Neutrophil (primary cell): ENCODE results near the gene HNRNPA3.
"Not testable (repeated sequence)": the region's sequence is repeated elsewhere in the genome, so short reads cannot be mapped to it uniquely, and the experiment has no call there.

Experiments
- H3K27ac ChIP-seq: fragments of 200-600 bp; sonication (generic); 2 replicates; pipeline ENCODE4 v1.5.1; 2016; ENCODE audit warnings: mild to moderate bottlenecking, moderate library complexity
- H3K27me3 ChIP-seq: fragments of 200-600 bp; sonication (generic); 2 replicates; pipeline ENCODE4 v1.6.0; 2016; ENCODE audit warnings: mild to moderate bottlenecking
- H3K36me3 ChIP-seq: fragments of 200-600 bp; sonication (generic); 2 replicates; pipeline ENCODE4 v1.5.1; 2017
- H3K4me1 ChIP-seq, 2 experiments: fragments of 200-600 bp in 1 of 2; sonication (generic) in 1 of 2; 1 replicate in 1 of 2; 2 replicates in 1 of 2; pipeline versions ENCODE4 v1.5.1 to v1.6.1; 2013 to 2016; ENCODE audit warnings: low read depth in 1 of 2, low read length in 1 of 2, mild to moderate bottlenecking in 1 of 2, moderate library complexity in 1 of 2; ENCODE audit not compliant: control insufficient read depth in 1 of 2, insufficient read depth in 1 of 2
- H3K4me3 ChIP-seq, 2 experiments: fragments of 200-600 bp in 1 of 2; sonication (generic) in 1 of 2; 1 replicate in 1 of 2; 2 replicates in 1 of 2; pipeline ENCODE4 v1.5.1; 2013 to 2016; ENCODE audit warnings: low read depth in 1 of 2, low read length in 1 of 2, mild to moderate bottlenecking in 1 of 2, moderate library complexity in 1 of 2
- H3K9me3 ChIP-seq: fragments of 200-600 bp; sonication (generic); 2 replicates; pipeline ENCODE4 v1.5.1; 2016
- CTCF ChIP-seq: fragments of 200-600 bp; sonication (generic); IDR thresholded peaks from 2 replicates; pipeline ENCODE4 v1.5.1; 2016; ENCODE audit warnings: antibody characterized with exemption

Gene HNRNPA3

GRCh38 chr2:177184606-177185005, 28.0 kb upstream of the HNRNPA3 start:
- Histone ChIP-seq H3K4me3 (no peak overlapping the region), H3K4me1 (no peaks in the 10 kb centered on the region), H3K9me3 (no peaks in the 10 kb centered on the region), H3K36me3 (no peaks in the 10 kb centered on the region), H3K27ac (no peak overlapping the region), H3K27me3 (no peaks in the 10 kb centered on the region)
- TF ChIP-seq CTCF: no peak

GRCh38 chr2:177186038-177186437, 26.6 kb upstream of the HNRNPA3 start:
- H3K4me1 ChIP-seq, H3K27ac ChIP-seq, H3K9me3 ChIP-seq, H3K27me3 ChIP-seq, H3K36me3 ChIP-seq, H3K4me3 ChIP-seq: not testable (repeated sequence)

GRCh38 chr2:177187631-177188312, 24.8 kb upstream of the HNRNPA3 start:
- Histone ChIP-seq H3K4me3 (no peak overlapping the region), H3K27ac (no peak overlapping the region), H3K27me3 (no peaks in the 10 kb centered on the region), H3K4me1 (no peaks in the 10 kb centered on the region), H3K36me3 (no peaks in the 10 kb centered on the region), H3K9me3 (no peaks in the 10 kb centered on the region)
- no peak for TF ChIP-seq CTCF

- H3K4me1 ChIP-seq: no peaks in the 10 kb centered on the region
- H3K4me3 ChIP-seq: no peak overlapping the region
- H3K9me3 ChIP-seq: no peaks in the 10 kb centered on the region
- TF ChIP-seq CTCF: no peak
- H3K27me3 ChIP-seq: no peaks in the 10 kb centered on the region
- H3K36me3 ChIP-seq: no peaks in the 10 kb centered on the region
- no peak overlapping the region for H3K27ac ChIP-seq
Measured at GRCh38 chr2:177188482-177189469, 23.8 kb upstream of the HNRNPA3 start.

GRCh38 chr2:177190941-177191340, 21.7 kb upstream of the HNRNPA3 start:
- H3K36me3 ChIP-seq: no peaks in the 10 kb centered on the region
- no peak overlapping the region for H3K27ac ChIP-seq
- H3K9me3 ChIP-seq: no peaks in the 10 kb centered on the region
- TF ChIP-seq CTCF: no peak
- no peaks in the 10 kb centered on the region for H3K4me1 ChIP-seq
- H3K27me3 ChIP-seq: no peaks in the 10 kb centered on the region
- H3K4me3 ChIP-seq: no peak overlapping the region

GRCh38 chr2:177192788-177193187, 19.8 kb upstream of the HNRNPA3 start:
- Histone ChIP-seq H3K4me3 (no peak overlapping the region), H3K4me1 (no peaks in the 10 kb centered on the region), H3K27me3 (no peaks in the 10 kb centered on the region), H3K27ac (no peak overlapping the region), H3K36me3 (no peaks in the 10 kb centered on the region), H3K9me3 (no peaks in the 10 kb centered on the region)
- no peak for TF ChIP-seq CTCF
